Fibroblast of lung (primary cell): Measurements from ENCODE around the gene TIFAB. TPM values are rescaled to one million over a fixed set of nuclear protein-coding genes. Genes with fewer than 3 reads are reported as not detected.

Experiments used
- DNase-seq, 2 donors: peaks; one replicate each; pipeline versions ENCODE4 v3.0.0 to v3.0.0-alpha.2; 2010; ENCODE audit warnings: low read depth in 2 of 2
- H2AFZ ChIP-seq: 2 replicates; pipeline ENCODE4 v1.5.1; 2012; ENCODE audit warnings: low read length, control low read depth, inconsistent platforms
- H3K27ac ChIP-seq: 2 replicates; pipeline ENCODE4 v1.5.1; 2011; ENCODE audit warnings: low read length, control low read depth; ENCODE audit not compliant: insufficient read depth
- H3K27me3 ChIP-seq: 2 replicates; pipeline ENCODE4 v1.5.1; 2011; ENCODE audit warnings: mild to moderate bottlenecking, low read length; ENCODE audit not compliant: control insufficient read depth, insufficient read depth
- H3K36me3 ChIP-seq: 2 replicates; pipeline ENCODE4 v1.5.1; 2011; ENCODE audit warnings: low read length; ENCODE audit not compliant: control insufficient read depth, insufficient read depth
- H3K4me1 ChIP-seq: 2 replicates; pipeline ENCODE4 v1.5.1; 2011; ENCODE audit warnings: low read length; ENCODE audit not compliant: control insufficient read depth, insufficient read depth; ENCODE audit errors: extremely low read depth
- H3K4me2 ChIP-seq: 2 replicates; pipeline ENCODE4 v1.5.1; 2011; ENCODE audit warnings: low read length, control low read depth; ENCODE audit not compliant: insufficient read depth; ENCODE audit errors: extremely low read depth
- H3K4me3 ChIP-seq, 4 experiments: fragments of 200-600 bp in 1 of 4; sonication (generic) in 1 of 4; replicated peaks in 1 of 4; 2 replicates each; pipeline ENCODE4 v1.5.1; 2011 to 2016; ENCODE audit warnings: low read length in 4 of 4, low read depth in 3 of 4, mild to moderate bottlenecking in 3 of 4, control low read depth in 2 of 4, inconsistent platforms in 1 of 4, mixed read lengths in 1 of 4; ENCODE audit not compliant: insufficient read depth in 1 of 4; ENCODE audit errors: control extremely low read depth in 1 of 4
- H3K79me2 ChIP-seq: 2 replicates; pipeline ENCODE4 v1.5.1; 2012; ENCODE audit warnings: mild to moderate bottlenecking, low read length, inconsistent platforms; ENCODE audit not compliant: control insufficient read depth, insufficient read depth
- H3K9ac ChIP-seq: 2 replicates; pipeline ENCODE4 v1.5.1; 2011; ENCODE audit warnings: mild to moderate bottlenecking, low read length, control low read depth; ENCODE audit not compliant: insufficient read depth
- H3K9me3 ChIP-seq: 2 replicates; pipeline ENCODE4 v1.5.1; 2012; ENCODE audit warnings: low read depth, low read length; ENCODE audit not compliant: control insufficient read depth, insufficient read depth
- H4K20me1 ChIP-seq: 2 replicates; pipeline ENCODE4 v1.5.1; 2011; ENCODE audit warnings: low read length; ENCODE audit not compliant: control insufficient read depth, insufficient read depth; ENCODE audit errors: extremely low read depth
- EZH2 ChIP-seq: IDR thresholded peaks from 2 replicates; pipeline ENCODE4 v1.5.1; 2012; ENCODE audit warnings: low read length, control low read depth, mild to moderate bottlenecking; ENCODE audit errors: missing control alignments
- polyA plus RNA-seq, 2 donors: library from polyadenylated mRNA; depleted of rRNA in 1 of 2; stranded (reverse) in 1 of 2; unstranded in 1 of 2; fragments of >200 nt; gene quantifications; 2 replicates each; pipeline ENCODE4 v1.2.1, GENCODE V29; 2011 to 2012; ENCODE audit warnings: missing spikeins in 1 of 2
- total RNA-seq: library from RNA; depleted of rRNA; stranded (reverse); fragments of >200 nt; gene quantifications from 2 replicates; pipeline ENCODE4 v1.2.1, GENCODE V29; 2014
- TF ChIP-seq, protein P1 (sequence below), 2 donors: IDR thresholded peaks in 1 of 2; conservative IDR thresholded peaks in 1 of 2; 1 replicate in 1 of 2; 2 replicates in 1 of 2; pipeline ENCODE4 v1.5.1; 2011 to 2012; ENCODE audit warnings: low read length in 2 of 2, control low read depth in 1 of 2, inconsistent platforms in 1 of 2, low read depth in 1 of 2, mild to moderate bottlenecking in 1 of 2

TIFAB gene
- total and polyA plus RNA-seq, 2 donors (not counting 1 experiment from before 2014, with no cell fraction given): not detected

DNA sequence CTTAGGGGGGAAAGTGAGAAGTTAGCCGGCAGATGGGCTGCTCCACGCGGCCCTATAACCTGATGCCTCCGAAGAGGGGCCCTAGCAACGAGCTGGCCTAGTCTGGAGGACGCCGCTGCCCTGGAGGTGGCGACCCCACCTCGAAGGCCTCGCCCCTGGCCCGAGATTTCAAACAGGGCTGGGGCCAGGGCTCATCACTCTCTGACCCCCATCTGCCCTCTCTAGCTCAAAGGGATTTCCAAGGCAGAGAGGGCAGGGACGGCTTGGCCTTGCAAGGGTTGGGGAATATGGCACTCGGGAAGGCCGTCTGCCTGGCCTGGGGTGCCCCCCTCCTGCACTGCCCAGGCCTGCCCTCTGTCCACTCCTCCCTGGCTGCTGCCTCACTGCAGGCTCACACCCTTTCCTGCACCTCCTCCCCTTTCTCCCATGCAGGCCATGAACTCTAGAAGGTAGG lies 25.5 kb upstream of the TIFAB start:
- Histone ChIP-seq H3K9ac (no peak overlapping the region), H2AFZ (no peak overlapping the region), H3K4me3 (no peak overlapping the region), H3K27ac (no peak overlapping the region), H3K9me3 (no peaks in the 10 kb centered on the region), H3K27me3 (peaks cover 3% of the 10 kb centered on the region), H3K79me2 (no peaks in the 10 kb centered on the region), H3K4me2 (no peak overlapping the region), H3K36me3 (no peaks in the 10 kb centered on the region), H3K4me1 (no peaks in the 10 kb centered on the region), H4K20me1 (no peaks in the 10 kb centered on the region)
- DNase-seq: no peak
- TF ChIP-seq, protein P1, sequence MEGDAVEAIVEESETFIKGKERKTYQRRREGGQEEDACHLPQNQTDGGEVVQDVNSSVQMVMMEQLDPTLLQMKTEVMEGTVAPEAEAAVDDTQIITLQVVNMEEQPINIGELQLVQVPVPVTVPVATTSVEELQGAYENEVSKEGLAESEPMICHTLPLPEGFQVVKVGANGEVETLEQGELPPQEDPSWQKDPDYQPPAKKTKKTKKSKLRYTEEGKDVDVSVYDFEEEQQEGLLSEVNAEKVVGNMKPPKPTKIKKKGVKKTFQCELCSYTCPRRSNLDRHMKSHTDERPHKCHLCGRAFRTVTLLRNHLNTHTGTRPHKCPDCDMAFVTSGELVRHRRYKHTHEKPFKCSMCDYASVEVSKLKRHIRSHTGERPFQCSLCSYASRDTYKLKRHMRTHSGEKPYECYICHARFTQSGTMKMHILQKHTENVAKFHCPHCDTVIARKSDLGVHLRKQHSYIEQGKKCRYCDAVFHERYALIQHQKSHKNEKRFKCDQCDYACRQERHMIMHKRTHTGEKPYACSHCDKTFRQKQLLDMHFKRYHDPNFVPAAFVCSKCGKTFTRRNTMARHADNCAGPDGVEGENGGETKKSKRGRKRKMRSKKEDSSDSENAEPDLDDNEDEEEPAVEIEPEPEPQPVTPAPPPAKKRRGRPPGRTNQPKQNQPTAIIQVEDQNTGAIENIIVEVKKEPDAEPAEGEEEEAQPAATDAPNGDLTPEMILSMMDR (conservative IDR thresholded peaks at IDR 0.05 in 1 of 2, IDR thresholded peaks at IDR 0.05 in 1 of 2; ENCODE audit: low read depth in 1 of 2, low read length in 2 of 2): no peak
- no peak for TF ChIP-seq EZH2

DNA sequence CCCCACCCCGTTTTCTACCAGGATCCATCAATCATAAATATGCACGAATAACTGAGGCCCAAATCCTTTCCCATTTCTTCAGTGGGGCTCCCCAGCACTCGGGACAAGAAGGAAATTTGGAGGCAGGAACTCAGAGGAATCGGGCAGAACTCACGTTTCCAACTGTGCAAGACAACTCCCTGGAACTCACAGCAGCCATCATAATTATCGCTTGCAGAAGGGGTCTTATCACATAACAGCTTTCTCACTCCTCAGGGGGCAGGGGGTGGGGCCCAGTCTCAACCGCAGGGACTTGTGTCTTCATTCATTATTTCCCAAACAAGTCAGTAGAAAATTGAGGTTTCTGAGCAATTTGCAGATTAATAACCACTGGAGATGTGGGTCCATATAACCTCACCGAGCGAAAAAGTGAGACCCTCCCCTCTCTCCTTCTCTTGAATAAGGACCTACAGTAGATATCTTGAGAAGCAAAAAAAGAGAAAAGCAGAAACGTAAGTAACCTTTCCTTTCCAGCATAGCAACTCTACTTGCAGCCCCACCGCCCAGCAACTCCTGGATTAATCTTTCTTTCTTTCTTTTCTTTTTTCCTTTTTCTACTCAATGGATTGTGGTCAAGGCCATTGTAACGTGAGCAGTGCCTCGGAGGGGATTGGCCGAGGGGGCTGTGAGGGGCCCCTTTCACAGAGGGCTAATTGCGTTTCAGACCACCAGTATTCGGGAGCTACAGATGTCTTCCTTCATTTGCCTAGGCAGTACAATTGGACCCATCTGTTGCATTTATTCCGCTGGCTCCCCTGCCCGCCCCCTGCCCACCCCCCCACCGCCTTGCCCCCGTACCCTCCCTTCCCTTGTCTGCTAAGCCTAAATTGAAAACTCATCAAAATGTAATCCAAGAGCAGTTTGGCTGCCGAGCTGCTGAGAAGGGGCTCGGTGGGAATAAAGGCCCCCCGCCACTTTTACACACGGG lies 24.7 kb upstream of the TIFAB start:
- no peaks in the 10 kb centered on the region for H3K4me1 ChIP-seq
- H3K9ac ChIP-seq: no peak overlapping the region
- H4K20me1 ChIP-seq: no peaks in the 10 kb centered on the region
- peaks cover 3% of the 10 kb centered on the region for H3K27me3 ChIP-seq
- no peak for DNase-seq
- no peaks in the 10 kb centered on the region for H3K79me2 ChIP-seq
- no peak overlapping the region for H3K4me2 ChIP-seq
- no peaks in the 10 kb centered on the region for H3K9me3 ChIP-seq
- no peak overlapping the region for H2AFZ ChIP-seq
- H3K27ac ChIP-seq: no peak overlapping the region
- no peaks in the 10 kb centered on the region for H3K36me3 ChIP-seq
- TF ChIP-seq, protein P1 (conservative IDR thresholded peaks at IDR 0.05 in 1 of 2, IDR thresholded peaks at IDR 0.05 in 1 of 2; ENCODE audit: low read depth in 1 of 2, low read length in 2 of 2): no peak
- no peak overlapping the region for H3K4me3 ChIP-seq

DNA sequence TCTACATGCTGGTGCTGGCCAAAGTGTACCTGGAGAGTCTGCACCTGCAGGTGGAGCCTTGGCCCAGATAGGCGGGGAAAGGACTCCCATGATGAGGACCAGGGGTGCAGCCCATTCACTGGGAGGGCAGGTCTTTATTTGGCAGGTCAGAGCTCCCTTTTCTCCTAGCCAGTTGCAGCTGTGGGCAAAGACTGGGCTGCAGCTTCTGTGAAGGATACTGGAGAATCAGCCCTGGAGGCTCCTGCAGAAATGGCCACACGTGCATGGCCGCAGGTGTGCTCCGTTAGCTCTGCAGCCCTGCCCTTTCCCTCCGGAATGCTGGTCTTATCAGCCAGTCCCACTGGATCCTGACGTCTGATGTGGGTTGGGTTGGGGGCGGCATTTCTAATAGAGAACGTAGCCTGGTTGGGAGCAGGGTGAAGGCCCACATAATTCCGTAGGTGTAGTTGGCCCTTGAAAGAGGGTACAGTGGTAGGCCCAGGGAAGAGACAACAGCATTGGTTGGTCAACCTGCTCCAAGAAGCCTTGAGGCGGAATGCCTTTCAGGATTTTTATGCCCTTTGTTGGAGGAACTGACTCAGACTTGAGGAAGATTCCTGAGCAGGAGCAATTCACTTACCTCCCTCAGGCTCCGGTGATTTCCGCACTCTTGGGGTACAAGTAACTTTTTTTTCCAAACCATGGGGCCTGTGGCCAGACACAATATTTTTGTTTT lies 22.0 kb upstream of the TIFAB start:
- Histone ChIP-seq H3K27me3 (peaks cover 3% of the 10 kb centered on the region), H3K4me2 (no peak overlapping the region), H3K9ac (no peak overlapping the region), H4K20me1 (no peaks in the 10 kb centered on the region), H3K9me3 (no peaks in the 10 kb centered on the region), H3K36me3 (no peaks in the 10 kb centered on the region), H2AFZ (no peak overlapping the region), H3K27ac (no peak overlapping the region), H3K79me2 (no peaks in the 10 kb centered on the region), H3K4me1 (no peaks in the 10 kb centered on the region), H3K4me3 (no peak overlapping the region)
- DNase-seq: no peak
- no peak for TF ChIP-seq EZH2
- TF ChIP-seq, protein P1 (conservative IDR thresholded peaks at IDR 0.05 in 1 of 2, IDR thresholded peaks at IDR 0.05 in 1 of 2; ENCODE audit: low read depth in 1 of 2, low read length in 2 of 2): no peak
